SK-N-SH (cell line): Measurements from ENCODE around the gene RFX7. TPM values are rescaled to one million over a fixed set of nuclear protein-coding genes. Genes with fewer than 3 reads are reported as not detected.
"Not testable (repeated sequence)": the region's sequence is repeated elsewhere in the genome, so short reads cannot be mapped to it uniquely, and the experiment has no call there.

Experiments used
- CTCF ChIA-PET: fragments of 300-600, 350-600 bp; formaldehyde crosslinking; extraction: SDS; loops from one replicate; lab custom pipeline; 2021; lab: Yijun Ruan, JAX
- POLR2A ChIA-PET: fragments of 350-600 bp; sonication (Branson Sonifier 250); formaldehyde crosslinking; extraction: SDS; loops from one replicate; lab custom pipeline; 2020; ENCODE audit warnings: antibody characterized with exemption, inconsistent platforms; lab: Yijun Ruan, JAX
- DNase-seq: peaks from one replicate; pipeline ENCODE4 v3.0.0; 2012
- H2AFZ ChIP-seq: fragments of 200-600 bp; sonication (generic); 2 replicates; pipeline ENCODE4 v1.8.1; 2016; ENCODE audit warnings: antibody characterized with exemption, mild to moderate bottlenecking, low read depth
- H3F3A ChIP-seq: fragments of 200-600 bp; sonication (generic); replicated peaks from 2 replicates; pipeline ENCODE3; 2016; ENCODE audit warnings: antibody characterized with exemption, mild to moderate bottlenecking; ENCODE audit not compliant: insufficient read depth
- H3K27ac ChIP-seq, 2 experiments: fragments of 200-500 bp in 1 of 2; fragments of 200-600 bp in 1 of 2; sonication (Bioruptor generic) in 1 of 2; sonication (generic), shearing (Covaris generic) in 1 of 2; 2 replicates each; pipeline versions ENCODE4 v1.5.1 to v1.6.1; 2014 to 2016; ENCODE audit warnings: low read depth in 2 of 2, inconsistent platforms in 1 of 2, low read length in 1 of 2, mild to moderate bottlenecking in 1 of 2, mixed read lengths in 1 of 2
- H3K27me3 ChIP-seq: fragments of 200-600 bp; sonication (generic), shearing (Covaris generic); 2 replicates; pipeline ENCODE4 v1.6.1; 2016; ENCODE audit warnings: mixed run types; ENCODE audit not compliant: insufficient read depth
- H3K36me3 ChIP-seq, 2 experiments: fragments of 200-500 bp in 1 of 2; fragments of 200-600 bp in 1 of 2; sonication (Bioruptor generic) in 1 of 2; sonication (generic) in 1 of 2; replicated peaks in 1 of 2; 2 replicates each; pipeline versions ENCODE3 to v1.5.1; 2014 to 2016; ENCODE audit warnings: low read length in 1 of 2, mild to moderate bottlenecking in 1 of 2; ENCODE audit not compliant: insufficient read depth in 2 of 2, control insufficient read depth in 1 of 2
- H3K4me1 ChIP-seq, 2 experiments: fragments of 200-500 bp in 1 of 2; fragments of 200-600 bp in 1 of 2; sonication (Bioruptor generic) in 1 of 2; sonication (generic), shearing (Covaris generic) in 1 of 2; 2 replicates each; pipeline versions ENCODE4 v1.5.1 to v1.6.1; 2014 to 2016; ENCODE audit warnings: low read depth in 1 of 2, low read length in 1 of 2, mixed run types in 1 of 2; ENCODE audit not compliant: insufficient read depth in 2 of 2, control insufficient read depth in 1 of 2
- H3K4me2 ChIP-seq: fragments of 200-600 bp; sonication (generic), shearing (Covaris generic); 2 replicates; pipeline ENCODE4 v1.6.1; 2017; ENCODE audit warnings: mixed run types
- H3K4me3 ChIP-seq, 2 experiments: fragments of 200-500 bp in 1 of 2; fragments of 200-600 bp in 1 of 2; sonication (Bioruptor generic) in 1 of 2; sonication (generic), shearing (Covaris generic) in 1 of 2; 2 replicates each; pipeline versions ENCODE4 v1.5.1 to v1.8.1; 2014 to 2016; ENCODE audit warnings: low read depth in 2 of 2, inconsistent platforms in 1 of 2, low read length in 1 of 2, mild to moderate bottlenecking in 1 of 2, mixed read lengths in 1 of 2, moderate library complexity in 1 of 2
- H3K79me2 ChIP-seq: fragments of 200-600 bp; sonication (generic); 2 replicates; pipeline ENCODE4 v1.8.1; 2017; ENCODE audit warnings: mild to moderate bottlenecking; ENCODE audit not compliant: insufficient read depth
- H3K9ac ChIP-seq: fragments of 200-600 bp; sonication (generic); 2 replicates; pipeline ENCODE4 v1.6.1; 2017; ENCODE audit warnings: mixed run types
- H3K9me2 ChIP-seq: fragments of 200-600 bp; sonication (generic); 2 replicates; pipeline ENCODE4 v1.6.1; 2017; ENCODE audit warnings: mixed run types
- H3K9me3 ChIP-seq: fragments of 200-600 bp; sonication (generic); 2 replicates; pipeline ENCODE4 v1.6.1; 2017; ENCODE audit warnings: mixed run types, mild to moderate bottlenecking, moderate library complexity
- H4K20me1 ChIP-seq: fragments of 200-600 bp; sonication (generic); 2 replicates; pipeline ENCODE4 v1.6.1; 2017; ENCODE audit warnings: mild to moderate bottlenecking, mixed run types; ENCODE audit not compliant: insufficient read depth
- CHD2 ChIP-seq: fragments of 150-350 bp; IDR thresholded peaks from 2 replicates; pipeline ENCODE4 v1.6.1; 2018; ENCODE audit warnings: low read length; ENCODE audit not compliant: partially characterized antibody
- FOXM1 ChIP-seq: IDR thresholded peaks from 2 replicates; pipeline ENCODE4 v1.4.0; 2012; ENCODE audit warnings: low read depth, mild to moderate bottlenecking
- NFIC ChIP-seq: IDR thresholded peaks from 2 replicates; pipeline ENCODE4 v1.4.0; 2012; ENCODE audit warnings: borderline replicate concordance
- SIN3A ChIP-seq: IDR thresholded peaks from 2 replicates; pipeline ENCODE4 v1.6.1; 2012; ENCODE audit warnings: low read depth, mild to moderate bottlenecking, low read length, moderate library complexity, borderline replicate concordance
- TCF12 ChIP-seq: IDR thresholded peaks from 2 replicates; pipeline ENCODE4 v1.4.0; 2012
- TEAD4 ChIP-seq: IDR thresholded peaks from 2 replicates; pipeline ENCODE4 v1.4.0; 2012; ENCODE audit warnings: mild to moderate bottlenecking, borderline replicate concordance; ENCODE audit not compliant: insufficient read depth
- USF2 ChIP-seq: fragments of 150-350 bp; IDR thresholded peaks from 2 replicates; pipeline ENCODE4 v1.6.1; 2017; ENCODE audit warnings: antibody characterized with exemption, low read length, low read depth, borderline replicate concordance
- YY1 ChIP-seq: IDR thresholded peaks from 2 replicates; pipeline ENCODE4 v1.4.0; 2012; ENCODE audit warnings: low read depth, mild to moderate bottlenecking
- WGBS: methylation state at CpG from one replicate; pipeline ENCODE4 v1.1.6; 2017; ENCODE audit warnings: low lambda C conversion rate; 5-methylcytosine and 5-hydroxymethylcytosine counted together
- polyA plus RNA-seq, 3 experiments: library from polyadenylated mRNA; depleted of rRNA; stranded (reverse); fragments of >200 nt; gene quantifications; 2 replicates each; pipeline ENCODE4 v1.2.3, GENCODE V29; 2012
- TF ChIP-seq, protein P1 (sequence below): fragments of 150-350 bp; IDR thresholded peaks from 2 replicates; pipeline ENCODE4 v1.6.1; 2016; ENCODE audit warnings: mild to moderate bottlenecking, low read depth, low read length
- TF ChIP-seq, protein P2 (sequence below): IDR thresholded peaks from 2 replicates; pipeline ENCODE4 v1.4.0; 2012; ENCODE audit warnings: low read depth, borderline replicate concordance

RFX7 gene
- polyA plus RNA-seq, 1 of the 3 experiments (the other 2 are of a cell fraction) = 2.7 TPM

DNA sequence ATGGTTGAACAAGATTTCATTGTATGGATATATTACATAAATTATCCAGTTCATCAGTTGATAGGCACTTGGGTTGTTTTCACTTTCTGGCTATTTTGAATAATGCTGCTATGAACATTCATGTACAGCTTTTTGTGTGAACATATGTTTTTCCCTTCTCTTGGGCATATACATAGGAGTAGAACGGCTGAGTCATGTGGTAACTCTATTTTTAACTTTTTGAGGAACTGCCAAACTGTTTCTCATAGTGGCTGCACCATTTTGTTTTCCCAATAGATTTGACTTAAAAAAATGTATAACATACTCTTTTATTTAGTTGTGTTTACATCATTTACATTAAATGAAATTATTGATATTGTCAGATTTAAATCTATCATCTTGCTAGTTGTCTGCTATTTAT lies 28.8 kb upstream of the RFX7 start:
- H3F3A ChIP-seq = no peaks in the 10 kb centered on the region
- no peak for DNase-seq
- H3K27ac ChIP-seq = no peak overlapping the region
- WGBS = 59% methylated on average over 1 of the region's 1 CpG
- no peak overlapping the region for H3K4me3 ChIP-seq
- 0 out of 2 replicates have a peak, but pooled peaks cover 5% of the 10 kb centered on the region for H3K9me3 ChIP-seq
- no peaks in the 10 kb centered on the region for H3K4me1 ChIP-seq
- ChIA-PET CTCF (no interaction called here), POLR2A (no interaction called here)
- H3K79me2 ChIP-seq = no peaks in the 10 kb centered on the region
- no peak overlapping the region for H3K9ac ChIP-seq
- no peaks in the 10 kb centered on the region for H3K27me3 ChIP-seq
- no peak overlapping the region for H3K4me2 ChIP-seq
- no peak for TF ChIP-seq NFIC
- no peak for TF ChIP-seq TCF12
- no peaks in the 10 kb centered on the region for H3K9me2 ChIP-seq
- H2AFZ ChIP-seq = no peak overlapping the region
- H4K20me1 ChIP-seq = no peaks in the 10 kb centered on the region
- no peaks in the 10 kb centered on the region for H3K36me3 ChIP-seq

GRCh38 chr15:56266465-56266864 lies 22.8 kb upstream of the RFX7 start:
- H3K9ac ChIP-seq, POLR2A ChIA-PET, H3K4me1 ChIP-seq, H3K9me2 ChIP-seq, H3K79me2 ChIP-seq, H3K27me3 ChIP-seq, DNase-seq, H3K4me2 ChIP-seq, H3K9me3 ChIP-seq, H3K27ac ChIP-seq, H3K4me3 ChIP-seq, H4K20me1 ChIP-seq, H3F3A ChIP-seq, H2AFZ ChIP-seq, CTCF ChIA-PET, H3K36me3 ChIP-seq: not testable (repeated sequence)
- WGBS = 58% methylated on average over 5 of the region's 5 CpGs

GRCh38 chr15:56261854-56262509 lies 18.3 kb upstream of the RFX7 start:
- ChIA-PET CTCF (interaction anchor here (2.1 to 2.8 kb wide), 2 partner anchors 13 to 16 kb away, joined by 5 to 8 read pairs; no protein-coding TSS in a partner anchor), POLR2A (no interaction called here)
- Histone ChIP-seq H3K4me1 (no peaks in the 10 kb centered on the region), H3F3A (no peaks in the 10 kb centered on the region), H3K4me3 (no peak overlapping the region), H3K36me3 (no peaks in the 10 kb centered on the region), H2AFZ (0 out of 2 replicates have a peak overlapping the region, but pooled peaks have one; percentile 47), H3K27ac (no peak overlapping the region), H3K9me2 (no peaks in the 10 kb centered on the region), H3K27me3 (no peaks in the 10 kb centered on the region), H3K4me2 (no peak overlapping the region), H3K9ac (no peak overlapping the region), H4K20me1 (no peaks in the 10 kb centered on the region), H3K9me3 (no peaks in the 10 kb centered on the region), H3K79me2 (no peaks in the 10 kb centered on the region)
- DNase-seq = no peak
- no peak for TF ChIP-seq USF2
- no peak for TF ChIP-seq SIN3A
- TF ChIP-seq, protein P1, sequence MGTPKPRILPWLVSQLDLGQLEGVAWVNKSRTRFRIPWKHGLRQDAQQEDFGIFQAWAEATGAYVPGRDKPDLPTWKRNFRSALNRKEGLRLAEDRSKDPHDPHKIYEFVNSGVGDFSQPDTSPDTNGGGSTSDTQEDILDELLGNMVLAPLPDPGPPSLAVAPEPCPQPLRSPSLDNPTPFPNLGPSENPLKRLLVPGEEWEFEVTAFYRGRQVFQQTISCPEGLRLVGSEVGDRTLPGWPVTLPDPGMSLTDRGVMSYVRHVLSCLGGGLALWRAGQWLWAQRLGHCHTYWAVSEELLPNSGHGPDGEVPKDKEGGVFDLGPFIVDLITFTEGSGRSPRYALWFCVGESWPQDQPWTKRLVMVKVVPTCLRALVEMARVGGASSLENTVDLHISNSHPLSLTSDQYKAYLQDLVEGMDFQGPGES = no peak
- TF ChIP-seq, protein P2, sequence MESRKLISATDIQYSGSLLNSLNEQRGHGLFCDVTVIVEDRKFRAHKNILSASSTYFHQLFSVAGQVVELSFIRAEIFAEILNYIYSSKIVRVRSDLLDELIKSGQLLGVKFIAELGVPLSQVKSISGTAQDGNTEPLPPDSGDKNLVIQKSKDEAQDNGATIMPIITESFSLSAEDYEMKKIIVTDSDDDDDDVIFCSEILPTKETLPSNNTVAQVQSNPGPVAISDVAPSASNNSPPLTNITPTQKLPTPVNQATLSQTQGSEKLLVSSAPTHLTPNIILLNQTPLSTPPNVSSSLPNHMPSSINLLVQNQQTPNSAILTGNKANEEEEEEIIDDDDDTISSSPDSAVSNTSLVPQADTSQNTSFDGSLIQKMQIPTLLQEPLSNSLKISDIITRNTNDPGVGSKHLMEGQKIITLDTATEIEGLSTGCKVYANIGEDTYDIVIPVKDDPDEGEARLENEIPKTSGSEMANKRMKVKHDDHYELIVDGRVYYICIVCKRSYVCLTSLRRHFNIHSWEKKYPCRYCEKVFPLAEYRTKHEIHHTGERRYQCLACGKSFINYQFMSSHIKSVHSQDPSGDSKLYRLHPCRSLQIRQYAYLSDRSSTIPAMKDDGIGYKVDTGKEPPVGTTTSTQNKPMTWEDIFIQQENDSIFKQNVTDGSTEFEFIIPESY = no peak
- no peak for TF ChIP-seq CHD2
- no peak for TF ChIP-seq YY1
- no peak for TF ChIP-seq FOXM1
- no peak for TF ChIP-seq TEAD4
- WGBS = 59% methylated on average over 3 of the region's 4 CpGs

DNA sequence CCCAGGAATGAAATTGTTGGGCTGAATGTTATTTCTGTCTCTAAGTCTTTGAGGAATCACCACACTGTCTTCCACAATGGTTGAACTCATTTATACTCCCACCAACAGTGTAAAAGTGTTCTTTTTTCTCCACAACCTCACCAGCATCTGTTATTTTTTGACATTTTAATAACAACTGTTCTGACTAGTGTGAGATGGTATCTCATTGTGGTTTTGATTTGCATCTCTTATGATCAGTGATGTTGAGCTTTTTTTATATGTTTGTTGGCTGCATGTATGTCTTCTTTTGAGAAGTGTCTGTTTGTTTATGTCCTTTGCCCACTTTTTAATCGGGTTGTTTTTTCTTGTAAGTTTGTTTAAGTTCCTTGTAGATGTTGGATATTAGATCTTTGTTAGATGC lies 13.6 kb upstream of the RFX7 start:
- H3K79me2 ChIP-seq, POLR2A ChIA-PET, CTCF ChIA-PET: not testable (repeated sequence)

More for the DNA sequence above, 13.6 kb upstream of the RFX7 start:
- H3K9me2 ChIP-seq, H3K4me2 ChIP-seq, H3K27me3 ChIP-seq, H4K20me1 ChIP-seq, DNase-seq, H3K4me1 ChIP-seq, H3K27ac ChIP-seq, H3K9me3 ChIP-seq, H3F3A ChIP-seq, H3K9ac ChIP-seq, H2AFZ ChIP-seq, H3K36me3 ChIP-seq, H3K4me3 ChIP-seq: not testable (repeated sequence)
- 56% methylated on average over 1 of the region's 1 CpG for WGBS
